H7 (cell line): ENCODE measurements around the gene KCNS3. TPM values are rescaled to one million over a fixed set of nuclear protein-coding genes. Genes with fewer than 3 reads are reported as not detected.
A peak's percentile ranks its signal among the peaks of the same experiment; 100 is the strongest.

Experiments
- DNase-seq: peaks from one replicate; pipeline ENCODE4 v3.0.0; 2012
- H3K27me3 ChIP-seq: 2 replicates; pipeline ENCODE4 v1.6.0; 2011; ENCODE audit warnings: mild to moderate bottlenecking, low read length; ENCODE audit not compliant: control insufficient read depth, insufficient read depth
- H3K36me3 ChIP-seq: replicated peaks from 2 replicates; pipeline ENCODE4 v1.5.1; 2011; ENCODE audit warnings: low read length; ENCODE audit not compliant: control insufficient read depth, insufficient read depth
- H3K4me3 ChIP-seq: 2 replicates; pipeline ENCODE4 v1.5.1; 2011; ENCODE audit warnings: low read depth, mild to moderate bottlenecking, control low read depth, low read length, moderate library complexity; ENCODE audit not compliant: insufficient read depth
- total RNA-seq: library from RNA; depleted of rRNA; stranded (reverse); fragments of >200 nt; shearing (Covaris generic); gene quantifications from 2 replicates; pipeline ENCODE4 v1.2.3, GENCODE V29; 2014; rRNA removed

The KCNS3 gene, protein sequence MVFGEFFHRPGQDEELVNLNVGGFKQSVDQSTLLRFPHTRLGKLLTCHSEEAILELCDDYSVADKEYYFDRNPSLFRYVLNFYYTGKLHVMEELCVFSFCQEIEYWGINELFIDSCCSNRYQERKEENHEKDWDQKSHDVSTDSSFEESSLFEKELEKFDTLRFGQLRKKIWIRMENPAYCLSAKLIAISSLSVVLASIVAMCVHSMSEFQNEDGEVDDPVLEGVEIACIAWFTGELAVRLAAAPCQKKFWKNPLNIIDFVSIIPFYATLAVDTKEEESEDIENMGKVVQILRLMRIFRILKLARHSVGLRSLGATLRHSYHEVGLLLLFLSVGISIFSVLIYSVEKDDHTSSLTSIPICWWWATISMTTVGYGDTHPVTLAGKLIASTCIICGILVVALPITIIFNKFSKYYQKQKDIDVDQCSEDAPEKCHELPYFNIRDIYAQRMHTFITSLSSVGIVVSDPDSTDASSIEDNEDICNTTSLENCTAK
- total RNA-seq = 26.2 and 31.2 TPM in 2 replicates

DNA sequence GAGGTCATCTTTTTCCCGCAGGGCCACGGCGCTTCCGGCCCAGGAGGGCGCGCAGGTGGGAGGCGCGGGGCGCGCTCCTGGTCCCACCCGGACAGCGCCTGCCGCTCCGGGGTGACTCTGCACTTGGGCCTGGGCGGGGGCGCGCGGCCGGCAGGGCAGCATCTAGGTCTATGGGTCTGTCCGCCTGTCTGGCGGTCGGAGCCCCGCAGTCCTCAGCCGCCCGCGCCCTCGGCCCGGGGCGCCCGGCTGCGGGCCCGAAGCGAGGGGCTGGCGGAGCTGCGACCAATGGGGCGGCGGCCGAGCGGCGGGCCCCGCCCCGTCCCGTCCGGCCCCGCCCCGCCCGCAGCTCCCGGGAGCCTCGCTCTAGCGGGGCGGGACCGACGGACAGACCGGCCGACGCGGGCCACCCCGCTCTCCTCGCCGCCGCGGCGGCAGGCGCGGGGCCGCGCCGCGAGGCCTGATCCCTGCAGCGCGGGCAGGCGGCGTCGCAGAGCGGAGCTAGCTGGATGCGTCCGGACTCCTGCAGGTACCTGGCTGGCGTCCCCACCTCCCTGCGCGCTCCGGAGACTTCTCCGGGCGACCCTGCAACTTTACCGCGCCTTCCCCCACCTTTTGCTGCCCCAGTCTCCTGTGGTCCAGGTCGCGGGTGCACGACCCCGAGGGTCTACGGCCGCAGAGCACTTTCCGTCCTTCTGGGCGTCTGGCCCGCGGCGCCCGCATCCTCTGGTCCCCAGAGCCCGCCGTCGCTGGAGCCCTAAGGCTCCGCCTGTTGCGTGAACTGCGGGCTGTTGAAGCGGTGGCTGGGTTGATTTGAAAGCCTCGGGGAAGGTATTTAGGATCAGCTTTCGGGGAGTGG lies at the start of gene KCNS3:
TSS of gene KCNS3 (plus strand) at position 387 of the 856 bp plus-strand sequence. CDS start 52,342 bp downstream, outside the sequence.
- peak within 1 kb of the TSS; percentile 94 for H3K4me3 ChIP-seq
- H3K27me3 ChIP-seq = peaks cover 27% of the 10 kb centered on the region
- peak; percentile 96 for DNase-seq
- no peaks in the 10 kb centered on the region; the same call in 1 of the 2 replicates for H3K36me3 ChIP-seq

DNA sequence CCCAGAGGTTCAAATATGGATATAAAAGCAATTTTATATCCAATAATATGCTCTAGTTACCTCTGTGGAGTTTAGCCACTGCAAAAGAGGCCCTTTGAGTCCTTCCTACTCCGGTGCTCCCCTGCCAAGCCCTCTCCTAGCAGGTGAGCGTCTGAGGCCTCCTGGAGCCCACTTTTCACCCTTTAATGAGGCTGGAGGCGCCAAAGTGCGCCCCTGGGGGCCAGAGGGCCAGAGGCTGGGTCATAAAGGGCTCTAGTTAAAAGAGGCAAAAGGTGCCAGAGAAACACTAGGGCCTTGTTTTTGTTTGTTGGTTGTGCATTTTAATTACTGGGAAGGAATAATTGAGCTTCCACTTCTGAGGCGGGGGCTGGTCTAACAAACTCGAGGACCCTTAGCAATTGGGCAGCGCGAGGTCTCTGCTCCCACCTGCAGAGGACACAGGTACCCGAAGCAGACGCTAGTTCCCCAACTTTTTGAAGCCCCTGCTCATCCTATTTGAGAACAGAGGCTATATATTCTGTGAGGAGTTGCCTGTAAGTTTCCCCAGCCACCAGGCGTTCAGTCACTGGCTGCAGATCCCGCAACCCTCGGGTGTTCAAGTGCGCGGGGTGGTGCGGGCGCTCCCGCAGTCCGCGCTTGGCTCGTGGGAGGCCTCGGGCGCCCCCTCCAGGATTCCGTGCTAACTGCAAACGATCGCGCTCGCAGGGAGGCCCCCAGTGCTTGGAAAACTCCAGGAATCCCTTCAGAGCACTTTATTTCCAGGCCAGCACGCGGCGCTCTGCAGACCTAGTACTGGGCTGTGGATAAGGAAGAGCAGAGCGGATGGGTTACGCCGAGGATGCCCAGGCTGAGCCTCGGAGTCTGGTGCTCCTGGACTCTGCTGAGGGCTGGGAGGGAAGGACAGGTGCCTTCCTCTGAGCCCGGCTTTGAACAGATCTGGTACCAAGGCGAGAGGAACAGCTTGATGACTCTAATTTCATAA lies 48.1 kb upstream of the KCNS3 start:
- no peaks in the 10 kb centered on the region for H3K36me3 ChIP-seq
- peak overlapping the region; percentile 15; the same call in 1 of the 2 replicates for H3K4me3 ChIP-seq
- peak; percentile 91 for DNase-seq
- peaks cover 16% of the 10 kb centered on the region for H3K27me3 ChIP-seq

DNA sequence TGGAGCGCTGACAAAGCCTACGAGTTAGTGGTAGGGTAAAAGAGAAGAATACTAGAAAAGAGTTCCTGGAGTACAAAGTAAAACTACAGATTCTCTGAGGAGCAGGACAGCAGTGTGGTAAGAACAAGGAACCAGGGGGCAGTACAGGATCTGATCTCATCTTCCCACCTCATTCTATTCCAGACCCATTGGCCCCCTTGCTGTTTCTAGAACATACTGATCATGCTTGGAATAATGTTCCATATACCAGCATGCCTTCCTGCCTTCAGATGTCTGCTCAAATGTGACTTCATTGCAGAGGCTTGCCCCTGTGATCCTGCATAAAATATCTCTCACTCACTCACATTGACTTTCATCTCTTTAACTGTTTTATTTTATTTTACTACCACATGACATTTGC lies 43.0 kb upstream of the KCNS3 start:
- Histone ChIP-seq H3K4me3 (no peak overlapping the region), H3K36me3 (no peaks in the 10 kb centered on the region), H3K27me3 (peaks cover 2% of the 10 kb centered on the region; the same call in 1 of the 2 replicates)
- no peak for DNase-seq

DNA sequence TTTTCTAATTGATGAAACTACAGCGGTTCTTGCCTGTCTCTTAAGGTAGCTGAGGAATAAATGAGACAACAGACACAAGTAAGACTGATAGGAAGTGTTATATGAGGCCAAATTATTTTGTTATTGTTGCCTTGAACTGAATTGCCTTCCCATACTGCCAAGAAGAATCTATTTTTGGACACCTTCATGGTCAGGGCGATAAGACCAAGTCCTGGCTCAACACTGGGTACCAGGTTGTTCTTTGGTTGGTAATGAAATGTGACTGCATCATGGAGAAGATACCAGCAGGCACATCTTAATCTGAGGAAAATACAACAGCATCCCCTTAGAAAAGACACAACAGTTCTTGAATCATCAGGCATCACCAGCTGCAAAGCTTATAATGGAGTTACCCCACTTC lies 38.5 kb upstream of the KCNS3 start:
- Histone ChIP-seq H3K36me3 (no peaks in the 10 kb centered on the region), H3K27me3 (no peaks in the 10 kb centered on the region), H3K4me3 (no peak overlapping the region)
- DNase-seq = no peak

DNA sequence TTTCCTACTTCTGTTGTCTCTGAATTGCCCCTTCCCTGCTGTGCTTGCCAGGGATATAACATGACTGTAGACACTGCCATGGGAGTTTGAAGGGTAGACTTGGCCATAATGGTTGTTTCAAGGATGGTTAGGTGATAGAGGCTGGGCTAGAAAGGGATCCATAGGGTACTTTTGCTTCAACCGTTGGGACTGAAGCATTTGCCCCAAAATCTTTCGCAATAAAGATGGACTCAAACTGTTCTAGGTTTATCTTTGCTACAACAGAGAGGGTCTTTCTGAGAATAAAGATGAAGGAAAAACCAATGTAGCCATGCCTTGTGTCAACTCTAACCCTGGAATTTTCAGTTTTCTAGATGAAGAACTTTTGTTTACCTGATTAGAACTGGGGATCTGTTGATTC lies 35.0 kb upstream of the KCNS3 start:
- H3K36me3 ChIP-seq = no peaks in the 10 kb centered on the region
- H3K4me3 ChIP-seq = no peak overlapping the region
- no peak for DNase-seq
- no peaks in the 10 kb centered on the region for H3K27me3 ChIP-seq

DNA sequence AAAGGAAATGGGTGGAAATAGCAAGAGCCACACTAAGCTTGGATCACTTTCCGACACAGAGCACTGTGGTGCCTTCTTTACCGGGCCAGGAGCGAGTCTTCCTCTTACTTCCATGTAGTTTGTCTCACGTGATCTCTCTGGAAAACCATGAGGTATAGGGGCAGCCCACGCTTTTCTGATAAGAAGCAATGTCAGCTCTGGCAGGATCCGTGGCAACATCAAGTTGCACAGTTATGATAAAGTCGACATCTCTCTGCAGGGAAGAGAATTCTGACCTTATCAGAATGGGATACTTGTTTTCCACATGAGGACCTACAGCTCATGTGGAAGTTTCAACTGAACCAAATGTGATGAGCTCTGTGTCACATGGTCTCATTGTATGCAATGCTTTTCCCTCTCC lies 32.7 kb upstream of the KCNS3 start:
- H3K4me3 ChIP-seq = no peak overlapping the region
- no peaks in the 10 kb centered on the region for H3K27me3 ChIP-seq
- no peaks in the 10 kb centered on the region for H3K36me3 ChIP-seq
- DNase-seq = no peak

DNA sequence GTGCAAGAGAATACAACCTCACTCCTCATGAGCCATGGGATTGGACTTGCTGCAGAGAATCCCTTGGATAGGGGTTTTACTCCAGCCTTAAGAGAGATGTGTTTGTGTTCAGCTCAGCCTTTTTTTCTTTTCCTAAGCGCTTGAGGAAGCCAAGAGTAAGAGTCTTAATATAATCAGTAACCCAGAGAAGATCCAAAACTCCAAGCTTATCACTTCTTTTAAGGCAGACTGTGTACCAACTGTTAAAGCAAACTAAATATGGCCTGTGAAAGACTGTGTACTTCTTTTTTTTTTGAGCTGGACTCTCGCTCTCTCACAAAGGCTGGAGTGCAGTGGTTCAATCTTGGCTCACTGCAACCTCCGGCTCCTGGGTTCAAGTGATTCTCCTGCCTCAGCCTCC lies 31.8 kb upstream of the KCNS3 start:
- H3K36me3 ChIP-seq = no peaks in the 10 kb centered on the region

DNA sequence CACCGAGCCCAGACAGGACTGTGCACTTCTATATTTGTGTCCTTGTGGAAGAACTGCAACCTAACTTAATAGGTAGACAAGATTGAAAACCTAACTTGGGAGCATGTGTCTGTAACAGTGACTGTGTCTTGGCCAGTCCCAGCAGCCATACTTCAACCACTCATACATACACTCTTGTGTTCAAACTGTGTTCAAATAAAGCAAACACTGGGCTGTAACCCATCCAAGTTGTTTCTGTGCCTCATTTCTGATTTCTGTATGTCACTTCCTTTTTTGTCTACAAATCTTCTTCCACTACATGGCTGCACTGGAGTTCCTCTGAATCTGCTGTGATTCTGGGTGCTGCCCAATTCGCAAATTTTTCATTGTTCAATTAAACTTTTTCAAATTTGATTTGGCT lies 31.2 kb upstream of the KCNS3 start:
- DNase-seq = no peak
- H3K4me3 ChIP-seq = no peak overlapping the region

More for the DNA sequence above, 31.8 kb upstream of the KCNS3 start:
- DNase-seq = no peak
- H3K4me3 ChIP-seq = no peak overlapping the region
- no peaks in the 10 kb centered on the region for H3K27me3 ChIP-seq

DNA sequence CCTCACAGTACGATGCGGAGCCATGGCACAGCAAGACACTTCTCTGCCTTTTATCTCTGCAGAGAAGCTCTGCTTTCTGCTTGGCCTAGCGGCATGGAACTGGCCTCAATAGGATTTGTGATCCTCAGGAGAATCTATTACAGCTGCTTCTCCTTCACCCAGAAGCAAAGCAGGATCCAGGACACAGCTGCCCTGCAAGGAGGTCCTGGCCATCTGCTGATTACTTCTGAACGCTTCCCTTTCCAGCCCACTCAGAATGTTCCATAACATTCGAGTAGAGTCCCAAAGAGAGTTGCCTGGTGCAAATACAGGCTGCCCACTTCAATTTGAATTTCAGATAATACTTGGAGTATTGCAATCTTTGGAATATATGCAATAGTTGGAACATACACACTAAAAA lies 29.2 kb upstream of the KCNS3 start:
- no peaks in the 10 kb centered on the region for H3K27me3 ChIP-seq
- no peak for DNase-seq
- no peaks in the 10 kb centered on the region for H3K36me3 ChIP-seq
- no peak overlapping the region for H3K4me3 ChIP-seq

More for the DNA sequence above, 31.2 kb upstream of the KCNS3 start:
- Histone ChIP-seq H3K27me3 (no peaks in the 10 kb centered on the region), H3K36me3 (no peaks in the 10 kb centered on the region)

DNA sequence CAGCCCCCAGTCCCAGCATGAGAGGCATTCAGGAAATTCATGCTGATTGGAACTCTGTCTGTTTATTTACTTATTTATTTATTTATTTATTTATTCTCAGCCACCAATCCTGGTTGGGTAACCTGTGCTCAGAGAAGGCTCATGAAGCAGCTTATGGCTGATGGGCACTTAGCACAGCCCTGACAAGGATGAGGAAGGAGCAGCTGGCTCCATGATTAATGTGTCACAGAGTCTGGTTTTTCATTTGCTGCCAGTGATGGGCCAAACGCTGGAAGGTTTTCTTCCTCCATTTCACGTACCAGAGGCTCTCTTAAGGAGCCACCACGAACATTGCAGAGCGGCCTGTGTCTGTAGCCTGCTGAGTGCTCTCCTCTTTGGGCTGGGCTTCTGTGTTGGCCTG lies 28.3 kb upstream of the KCNS3 start:
- no peaks in the 10 kb centered on the region for H3K27me3 ChIP-seq
- no peaks in the 10 kb centered on the region for H3K36me3 ChIP-seq
- H3K4me3 ChIP-seq = no peak overlapping the region
- no peak for DNase-seq

DNA sequence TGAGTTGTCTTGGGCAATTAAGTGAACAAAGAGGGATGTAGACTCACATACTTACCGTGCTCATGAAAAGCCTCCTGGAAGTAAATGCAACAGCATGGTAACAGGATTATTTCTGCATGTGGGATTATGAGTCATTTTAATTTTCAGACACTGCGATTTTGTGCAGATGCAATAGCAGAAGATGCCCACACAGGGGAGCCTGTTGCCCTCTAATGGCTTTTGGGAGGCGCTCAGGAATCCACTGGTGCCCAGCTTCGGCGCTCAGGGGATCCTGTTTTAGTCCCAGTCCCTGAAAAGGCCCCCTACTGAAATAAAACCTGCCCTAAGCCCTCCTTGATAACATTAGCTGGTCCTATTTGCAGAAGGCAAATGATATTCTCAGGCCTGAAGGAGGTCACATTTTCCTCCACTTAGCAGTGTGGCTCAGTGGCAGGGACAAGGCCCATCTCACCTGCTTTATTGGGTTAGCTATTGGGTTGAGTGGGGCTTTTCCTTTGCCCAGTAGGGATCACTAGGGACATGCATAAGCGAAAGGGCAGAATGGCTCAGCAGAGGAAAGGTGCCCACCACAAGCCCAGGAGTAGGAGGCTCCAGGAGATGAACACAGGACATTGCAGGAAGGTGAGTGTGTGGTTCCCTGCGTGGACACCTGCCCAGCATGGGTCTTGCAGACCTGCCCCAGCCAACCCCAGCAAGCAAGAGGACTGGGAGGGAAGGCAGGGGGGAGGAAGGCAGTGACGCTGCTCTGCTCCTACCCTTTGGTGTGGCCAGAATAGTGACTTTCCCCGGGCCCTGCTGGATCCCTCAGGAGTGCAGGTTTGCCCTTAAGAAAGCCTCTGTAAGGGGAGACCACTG lies 26.5 kb upstream of the KCNS3 start:
- Histone ChIP-seq H3K36me3 (no peaks in the 10 kb centered on the region), H3K4me3 (no peak overlapping the region), H3K27me3 (no peaks in the 10 kb centered on the region)
- DNase-seq = peak; percentile 79

DNA sequence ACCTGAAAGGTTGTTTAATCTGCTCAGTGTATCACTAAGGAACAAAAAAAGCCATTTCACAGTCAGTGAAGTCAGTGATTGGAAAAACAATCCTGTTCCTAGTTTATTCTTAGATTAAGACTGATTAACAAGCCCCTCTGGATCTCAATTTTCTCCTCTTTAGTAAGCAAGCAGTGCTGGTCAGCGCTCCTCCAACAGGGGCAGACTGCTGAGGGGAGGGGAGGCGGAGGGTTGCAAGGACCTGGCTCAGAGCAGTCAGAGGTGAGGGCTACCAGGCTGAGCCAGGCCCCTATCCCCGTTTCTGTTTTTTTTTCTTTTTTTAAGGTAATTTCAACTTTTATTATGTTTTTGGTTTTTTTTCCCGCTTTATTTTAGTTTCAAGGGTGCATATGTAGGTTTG lies 24.7 kb upstream of the KCNS3 start:
- no peaks in the 10 kb centered on the region for H3K27me3 ChIP-seq
- no peak overlapping the region for H3K4me3 ChIP-seq
- DNase-seq = peak; percentile 51
- H3K36me3 ChIP-seq = no peaks in the 10 kb centered on the region

DNA sequence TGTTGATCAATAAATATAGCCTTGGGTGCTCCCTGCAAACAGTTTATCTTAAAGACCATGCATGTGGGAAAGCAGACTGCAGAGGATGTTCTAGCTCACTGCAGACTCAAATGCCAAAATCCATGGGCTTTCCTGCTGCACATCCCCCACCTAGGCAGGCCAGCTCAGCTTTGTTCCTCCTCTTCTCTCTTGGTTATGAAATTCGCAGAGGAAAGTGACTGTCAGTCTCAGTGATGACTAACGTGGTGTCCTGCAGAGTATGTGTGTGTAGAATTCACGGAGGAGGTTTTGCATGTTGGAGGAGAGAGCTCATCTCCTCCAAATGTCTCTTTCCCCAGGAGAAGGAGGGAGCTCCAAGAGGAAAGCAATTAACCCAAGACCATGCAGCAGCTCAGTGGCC lies 21.4 kb upstream of the KCNS3 start:
- no peaks in the 10 kb centered on the region for H3K36me3 ChIP-seq
- DNase-seq = no peak
- no peaks in the 10 kb centered on the region for H3K27me3 ChIP-seq
- no peak overlapping the region for H3K4me3 ChIP-seq
